Neural cell (in vitro differentiated cells): Measurements from ENCODE around the gene LRRC45.

Source experiments
- CTCF ChIP-seq: fragments of 450-650 bp; IDR thresholded peaks from 2 replicates; pipeline ENCODE4 v1.5.1; 2014; ENCODE audit warnings: antibody characterized with exemption, mild to moderate bottlenecking, moderate library complexity; ENCODE audit not compliant: poor library complexity, severe bottlenecking
- EP300 ChIP-seq: fragments of 450-650 bp; conservative IDR thresholded peaks from 2 replicates; pipeline ENCODE4 v1.6.1; 2014; ENCODE audit warnings: antibody characterized with exemption, mild to moderate bottlenecking, moderate library complexity; ENCODE audit not compliant: poor library complexity, severe bottlenecking
- EZH2 ChIP-seq: fragments of 200-600, 300-800 bp; shearing (Covaris generic), sonication (generic); IDR thresholded peaks from 2 replicates; pipeline ENCODE4 v1.6.1; 2014; ENCODE audit warnings: antibody characterized with exemption, low read length, borderline replicate concordance, mild to moderate bottlenecking; ENCODE audit not compliant: insufficient read depth, poor library complexity, severe bottlenecking
- POLR2AphosphoS5 ChIP-seq: IDR thresholded peaks from 2 replicates; pipeline ENCODE4 v1.6.1; 2012
- RAD21 ChIP-seq: fragments of 450-650 bp; conservative IDR thresholded peaks from 2 replicates; pipeline ENCODE4 v1.6.1; 2014; ENCODE audit warnings: antibody characterized with exemption, mild to moderate bottlenecking, moderate library complexity
- TF ChIP-seq, protein P1 (sequence below): IDR thresholded peaks from 2 replicates; pipeline ENCODE4 v1.6.1; 2012; ENCODE audit warnings: borderline replicate concordance

DNA sequence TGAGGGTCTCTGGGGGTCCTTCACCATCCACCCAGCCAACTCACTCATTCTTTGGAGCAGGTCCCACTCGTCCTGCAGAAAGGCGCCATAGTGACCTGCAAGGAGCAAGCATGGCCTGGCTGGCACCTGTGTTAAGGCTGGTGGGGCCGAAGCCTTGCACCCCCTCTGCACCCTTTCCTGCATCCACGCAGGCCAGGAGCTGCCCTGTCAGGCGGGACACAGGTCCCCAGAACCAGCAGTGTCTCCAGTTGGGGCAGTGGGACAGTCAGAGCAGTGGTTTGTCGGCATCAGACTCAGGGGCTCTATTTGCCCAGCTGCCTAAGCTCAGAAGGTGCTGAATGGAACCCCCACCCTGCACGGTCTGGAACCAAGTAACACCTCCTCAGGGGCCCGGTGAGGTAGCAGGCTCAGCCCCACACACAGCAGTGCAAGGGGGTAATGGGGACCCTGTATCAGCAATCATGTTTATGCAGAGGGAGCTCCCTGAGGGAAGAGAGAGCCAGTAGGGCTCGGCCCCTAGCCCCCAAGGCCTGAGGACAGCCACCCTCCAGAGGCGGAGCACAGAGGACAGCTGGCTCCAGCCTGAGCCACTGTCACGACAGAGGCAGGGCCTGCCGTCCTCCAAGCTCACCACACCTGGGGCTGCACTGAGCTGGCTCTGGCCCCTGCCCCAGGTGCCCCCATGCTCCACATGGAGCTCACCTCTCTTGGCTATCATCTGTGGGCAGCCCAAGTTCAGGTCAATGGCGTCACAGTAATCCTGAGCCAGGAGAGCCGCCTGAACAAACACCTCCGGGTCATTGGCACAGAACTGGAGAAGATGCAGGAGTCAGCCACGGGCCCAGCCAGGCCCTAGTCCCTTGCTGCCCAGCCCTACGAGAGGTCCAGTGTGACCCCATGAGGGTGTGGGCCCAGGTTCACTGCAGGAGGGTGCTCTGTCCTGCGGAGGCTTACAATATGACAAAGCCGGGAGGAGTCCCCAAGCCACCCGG, 40.6 kb downstream of the LRRC45 start:
- TF ChIP-seq CTCF (no peak), POLR2AphosphoS5 (no peak), EZH2 (no peak), EP300 (no peak), RAD21 (no peak)
- TF ChIP-seq, protein P1, sequence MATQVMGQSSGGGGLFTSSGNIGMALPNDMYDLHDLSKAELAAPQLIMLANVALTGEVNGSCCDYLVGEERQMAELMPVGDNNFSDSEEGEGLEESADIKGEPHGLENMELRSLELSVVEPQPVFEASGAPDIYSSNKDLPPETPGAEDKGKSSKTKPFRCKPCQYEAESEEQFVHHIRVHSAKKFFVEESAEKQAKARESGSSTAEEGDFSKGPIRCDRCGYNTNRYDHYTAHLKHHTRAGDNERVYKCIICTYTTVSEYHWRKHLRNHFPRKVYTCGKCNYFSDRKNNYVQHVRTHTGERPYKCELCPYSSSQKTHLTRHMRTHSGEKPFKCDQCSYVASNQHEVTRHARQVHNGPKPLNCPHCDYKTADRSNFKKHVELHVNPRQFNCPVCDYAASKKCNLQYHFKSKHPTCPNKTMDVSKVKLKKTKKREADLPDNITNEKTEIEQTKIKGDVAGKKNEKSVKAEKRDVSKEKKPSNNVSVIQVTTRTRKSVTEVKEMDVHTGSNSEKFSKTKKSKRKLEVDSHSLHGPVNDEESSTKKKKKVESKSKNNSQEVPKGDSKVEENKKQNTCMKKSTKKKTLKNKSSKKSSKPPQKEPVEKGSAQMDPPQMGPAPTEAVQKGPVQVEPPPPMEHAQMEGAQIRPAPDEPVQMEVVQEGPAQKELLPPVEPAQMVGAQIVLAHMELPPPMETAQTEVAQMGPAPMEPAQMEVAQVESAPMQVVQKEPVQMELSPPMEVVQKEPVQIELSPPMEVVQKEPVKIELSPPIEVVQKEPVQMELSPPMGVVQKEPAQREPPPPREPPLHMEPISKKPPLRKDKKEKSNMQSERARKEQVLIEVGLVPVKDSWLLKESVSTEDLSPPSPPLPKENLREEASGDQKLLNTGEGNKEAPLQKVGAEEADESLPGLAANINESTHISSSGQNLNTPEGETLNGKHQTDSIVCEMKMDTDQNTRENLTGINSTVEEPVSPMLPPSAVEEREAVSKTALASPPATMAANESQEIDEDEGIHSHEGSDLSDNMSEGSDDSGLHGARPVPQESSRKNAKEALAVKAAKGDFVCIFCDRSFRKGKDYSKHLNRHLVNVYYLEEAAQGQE = no peak
